Ureter (tissue), 1 donor: ENCODE results near the gene OR1C1. TPM values are rescaled to one million over a fixed set of nuclear protein-coding genes. Genes with fewer than 3 reads are reported as not detected.
"Not testable (repeated sequence)": the region's sequence is repeated elsewhere in the genome, so short reads cannot be mapped to it uniquely, and the experiment has no call there.

Experiments used
- DNase-seq: peaks from one replicate; pipeline ENCODE4 v3.0.0-alpha.2; 2020; ENCODE audit warnings: low spot score
- total RNA-seq: library from RNA; stranded (reverse); gene quantifications from one replicate; pipeline ENCODE4 v1.2.4, GENCODE V29; 2023
- donor health status: DM: yes; HTN: yes; CAD: no.

The OR1C1 gene, protein sequence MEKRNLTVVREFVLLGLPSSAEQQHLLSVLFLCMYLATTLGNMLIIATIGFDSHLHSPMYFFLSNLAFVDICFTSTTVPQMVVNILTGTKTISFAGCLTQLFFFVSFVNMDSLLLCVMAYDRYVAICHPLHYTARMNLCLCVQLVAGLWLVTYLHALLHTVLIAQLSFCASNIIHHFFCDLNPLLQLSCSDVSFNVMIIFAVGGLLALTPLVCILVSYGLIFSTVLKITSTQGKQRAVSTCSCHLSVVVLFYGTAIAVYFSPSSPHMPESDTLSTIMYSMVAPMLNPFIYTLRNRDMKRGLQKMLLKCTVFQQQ
- not detected for total RNA-seq

DNA sequence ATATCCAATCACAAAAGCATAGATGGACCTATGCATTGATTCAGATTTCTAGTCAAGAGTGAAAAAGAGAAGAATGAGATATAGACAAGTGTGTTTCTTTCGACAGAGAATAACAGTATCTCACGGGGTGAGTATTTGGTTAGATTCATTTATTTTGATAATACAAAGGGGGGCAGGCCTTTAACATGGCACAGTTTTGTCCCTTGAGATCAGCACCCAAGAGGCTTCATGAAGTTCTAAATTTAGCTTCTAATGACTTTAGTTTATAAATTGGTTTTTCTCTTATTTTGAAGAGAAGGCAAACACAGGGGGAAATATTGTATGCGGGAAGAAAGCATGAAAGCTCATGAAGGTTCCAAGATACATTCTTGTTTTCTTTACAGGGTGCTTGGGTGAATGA is at the start of gene OR1C1:
OR1C1 (minus strand) TSS at position 101 of the 400 bp plus-strand sequence. CDS start 2,150 bp downstream, outside the sequence.
- DNase-seq = no peak

DNA sequence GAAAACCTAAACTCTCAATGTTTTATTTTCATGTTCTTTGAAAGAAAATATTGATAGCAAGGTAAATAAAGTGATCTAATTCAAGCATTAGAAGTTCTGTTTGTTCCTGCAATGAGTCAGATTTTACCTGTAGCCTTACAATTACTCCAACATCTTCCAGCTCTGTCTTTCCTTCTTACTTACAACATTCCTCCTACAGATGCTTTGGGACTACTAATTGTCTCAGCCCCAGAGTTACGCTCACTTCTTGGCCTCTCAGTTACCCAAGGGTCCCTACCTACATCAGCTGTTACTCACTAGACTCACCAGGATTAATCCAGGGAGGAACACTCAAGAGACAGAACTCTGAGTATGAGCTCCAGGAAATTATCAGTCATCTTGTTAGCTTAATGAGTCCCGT is 37.2 kb upstream of the OR1C1 start:
- DNase-seq = no peak

DNA sequence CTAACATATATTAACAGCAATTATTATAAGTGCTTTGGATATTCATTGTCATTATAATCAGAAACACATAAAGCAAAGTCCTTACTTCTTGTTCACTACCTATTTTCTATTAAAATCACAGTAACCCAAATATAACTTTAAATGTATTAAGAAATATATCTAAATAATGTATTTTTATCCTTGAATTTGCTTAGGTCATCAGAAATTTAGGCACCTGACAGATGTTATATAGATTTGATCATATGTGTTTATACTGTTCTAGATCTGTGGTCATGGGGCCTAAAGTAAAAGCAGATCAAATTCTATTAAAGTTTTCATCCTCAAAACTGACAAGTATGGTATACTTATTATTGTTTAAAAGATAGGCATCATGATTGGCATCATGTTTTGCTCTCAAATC is 9.2 kb upstream of the OR1C1 start:
- no peak for DNase-seq

DNA sequence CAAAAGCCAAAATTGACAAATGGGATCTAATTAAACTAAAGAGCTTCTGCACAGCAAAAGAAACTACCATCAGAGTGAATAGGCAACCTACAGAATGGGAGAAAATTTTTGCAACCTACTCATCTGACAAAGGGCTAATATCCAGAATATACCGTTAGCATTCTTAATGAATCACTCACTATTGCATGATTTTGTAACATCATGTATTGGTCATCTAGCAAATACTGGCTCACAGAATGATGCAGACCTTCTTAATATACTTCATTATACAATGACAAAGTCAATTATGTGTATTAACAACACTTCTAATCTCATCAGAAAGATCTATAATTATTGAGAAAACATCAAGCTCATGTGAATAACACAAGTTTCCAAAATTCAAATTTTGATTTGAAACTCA is 6.0 kb downstream of the OR1C1 start:
- not testable (repeated sequence) for DNase-seq

DNA sequence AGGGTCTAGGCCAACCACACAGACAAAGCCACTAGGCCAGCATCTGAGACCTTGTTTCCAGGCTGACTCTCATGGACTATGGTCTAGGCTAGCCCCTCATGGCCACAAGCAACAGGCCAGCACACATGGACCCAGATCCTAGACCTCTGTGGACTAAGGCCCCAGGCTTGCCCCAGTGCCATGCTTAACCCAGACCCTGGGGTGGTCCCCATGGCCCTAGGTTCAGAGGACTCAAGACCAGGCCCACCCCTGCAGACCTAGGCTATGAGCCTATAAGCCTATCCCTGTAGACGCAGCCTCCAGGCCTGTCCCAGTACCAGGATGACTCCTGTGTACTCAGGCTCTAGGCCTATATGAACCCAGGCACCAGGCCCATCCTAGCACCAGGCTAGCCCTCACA is 10.5 kb downstream of the OR1C1 start:
- no peak for DNase-seq

DNA sequence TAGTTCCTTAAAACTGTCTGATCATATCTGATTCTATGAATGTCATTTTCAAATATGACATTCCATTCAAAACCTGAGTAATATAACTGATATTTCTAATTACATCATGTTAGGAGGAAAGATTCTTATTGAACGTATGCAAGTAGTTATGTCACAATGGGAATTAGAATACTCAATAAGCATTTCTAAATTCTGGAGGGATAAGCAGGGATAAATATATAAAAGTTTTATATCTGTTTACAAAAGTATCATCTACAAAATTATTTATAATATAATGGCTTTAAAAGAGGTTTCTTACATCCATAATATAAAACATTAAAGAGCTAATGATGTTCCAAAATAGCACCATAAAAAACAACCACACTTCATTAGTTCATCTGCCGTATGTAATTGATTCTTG is 12.3 kb downstream of the OR1C1 start, which contains the start of gene OR14A2:
OR14A2 (minus strand) TSS at position 101 of the 400 bp plus-strand sequence.
- DNase-seq = no peak

DNA sequence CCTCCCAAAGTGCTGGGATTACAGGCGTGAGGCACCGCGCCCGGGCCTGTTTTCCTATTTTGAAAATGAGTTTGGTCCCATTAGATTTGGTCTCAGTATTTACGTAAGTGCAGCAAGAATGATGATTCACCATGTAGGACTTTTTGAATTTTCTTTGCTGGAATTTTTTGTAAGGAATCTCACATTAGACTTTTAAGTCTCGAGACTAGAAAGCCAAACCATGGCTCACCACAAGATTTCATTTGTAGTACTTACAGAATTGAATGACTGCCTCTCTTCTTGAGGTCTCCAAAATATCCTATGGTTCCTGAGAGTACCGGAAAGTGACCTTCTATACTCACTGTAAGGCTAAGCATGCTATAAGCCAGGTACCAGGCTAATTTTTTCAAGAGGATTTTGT is 12.7 kb downstream of the OR1C1 start:
- no peak for DNase-seq

DNA sequence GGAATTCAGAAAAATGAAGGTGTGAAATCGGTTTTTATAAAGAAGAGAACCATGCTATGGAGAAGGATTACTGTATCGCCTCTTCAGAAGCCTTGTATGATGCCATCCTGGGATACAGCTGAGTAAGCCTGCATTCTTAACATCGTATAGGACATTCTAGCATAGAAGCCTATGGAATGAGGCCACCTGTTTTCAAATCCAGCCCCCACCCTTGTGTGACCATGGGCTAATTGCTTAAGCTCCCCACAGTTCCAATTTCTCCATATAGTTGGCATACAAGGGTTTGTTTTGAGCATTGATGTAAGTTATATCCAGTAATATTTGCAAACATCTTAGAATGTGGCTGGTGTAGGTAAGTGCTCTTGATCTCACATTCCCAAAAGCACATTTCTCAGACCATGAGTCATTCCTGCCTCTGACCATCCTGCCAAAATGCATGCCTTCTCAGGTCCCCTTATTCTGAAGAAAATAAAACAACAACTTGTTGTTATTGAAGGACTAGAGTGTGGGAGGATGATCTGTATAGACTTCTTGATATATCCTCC is 13.9 kb downstream of the OR1C1 start:
- no peak for DNase-seq

DNA sequence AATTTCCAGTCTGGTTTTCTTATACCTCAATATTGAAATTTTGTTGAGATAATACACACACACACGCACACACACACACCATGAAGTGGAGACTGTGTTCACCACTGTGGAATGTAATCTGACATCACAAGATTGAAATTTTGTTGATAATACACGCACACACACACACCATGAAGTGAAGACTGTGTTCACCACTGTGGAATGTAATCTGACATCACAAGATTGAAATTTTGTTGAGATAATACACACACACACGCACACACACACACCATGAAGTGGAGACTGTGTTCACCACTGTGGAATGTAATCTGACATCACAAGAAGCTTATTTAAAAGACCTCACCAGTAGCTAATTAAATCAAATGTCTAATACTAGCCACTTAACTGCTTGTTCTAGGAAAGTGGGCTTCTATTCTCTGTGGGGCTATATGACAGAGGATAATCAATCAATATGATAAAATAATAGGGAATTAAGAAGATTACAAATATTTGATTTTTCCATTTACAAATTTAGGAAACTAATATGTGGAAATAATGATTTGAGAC is 18.1 kb downstream of the OR1C1 start:
- not testable (repeated sequence) for DNase-seq

DNA sequence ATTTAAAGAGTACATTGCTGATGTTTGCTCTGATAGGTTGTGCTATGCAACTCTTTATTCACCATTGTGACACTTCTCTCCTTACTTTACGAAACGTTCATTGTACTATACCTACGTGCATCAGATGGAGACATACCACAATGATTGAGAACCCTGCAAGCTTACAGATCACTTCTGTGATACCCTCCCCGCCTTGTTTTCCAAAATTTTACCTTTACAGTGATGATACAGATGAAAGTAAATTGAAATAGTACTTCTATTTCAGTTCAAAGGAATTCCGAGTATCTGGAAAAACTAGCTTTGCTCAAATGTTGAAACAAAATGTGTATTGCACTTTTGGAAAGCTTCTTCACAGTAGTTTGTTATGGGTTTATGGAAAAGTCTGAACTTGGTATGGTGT is 18.6 kb downstream of the OR1C1 start:
- DNase-seq = no peak

DNA sequence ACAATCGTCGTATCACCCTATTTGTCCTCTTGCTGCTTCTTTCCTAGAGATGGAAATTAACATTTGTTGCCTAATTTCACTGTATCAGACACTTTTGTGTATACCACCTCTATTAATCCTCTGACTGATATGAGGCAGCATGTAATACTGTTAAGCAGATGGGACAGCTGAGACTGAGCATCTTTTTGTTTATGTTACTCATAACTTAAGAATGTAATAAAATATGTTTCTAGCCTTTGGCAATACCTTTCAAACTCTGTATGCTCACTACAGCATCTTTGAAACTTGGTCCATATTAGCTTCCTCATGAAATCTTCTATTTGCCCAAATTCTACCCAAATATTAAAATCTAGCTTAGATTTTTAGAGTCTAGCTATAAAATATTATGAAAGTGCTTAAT is 19.6 kb downstream of the OR1C1 start:
- no peak for DNase-seq

DNA sequence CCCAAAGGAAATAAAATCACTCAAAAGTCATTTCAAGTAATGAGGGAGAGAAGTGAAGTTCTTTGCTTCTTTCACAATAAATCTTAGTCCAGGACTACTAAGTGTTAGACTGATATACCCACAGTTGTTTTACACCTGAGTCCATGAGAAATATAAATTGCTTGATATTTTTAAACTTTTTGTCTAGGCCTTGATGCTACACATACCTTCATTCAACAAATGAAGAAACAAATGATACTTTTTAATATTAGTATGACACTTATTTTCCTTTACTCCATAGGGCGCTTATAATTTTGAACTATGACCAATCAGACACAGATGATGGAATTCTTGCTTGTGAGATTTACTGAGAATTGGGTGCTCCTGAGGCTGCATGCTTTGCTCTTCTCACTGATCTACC is 22.0 kb downstream of the OR1C1 start, which contains the start of gene OR14K1:
OR14K1 (plus strand) TSS at position 301 of the 400 bp plus-strand sequence; CDS start at position 301, 0 bp downstream.
- no peak for DNase-seq

DNA sequence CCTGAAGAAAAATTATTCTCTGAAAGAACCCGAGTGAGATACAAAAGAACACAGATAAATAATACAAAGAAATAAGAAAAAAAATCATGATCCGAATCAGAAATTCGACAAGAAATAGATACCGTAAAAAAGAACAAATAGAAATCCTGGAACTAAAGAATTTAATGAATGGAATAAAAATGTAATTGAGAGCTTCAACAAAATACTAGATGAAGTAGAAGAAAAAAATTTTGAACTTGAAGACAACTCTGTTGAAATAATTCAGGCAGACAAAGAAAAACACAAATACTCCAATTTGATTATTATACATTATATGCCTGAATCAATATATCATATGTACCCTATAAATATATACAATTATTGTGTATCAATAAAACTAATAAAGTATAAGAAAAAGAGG is 39.1 kb downstream of the OR1C1 start:
- no peak for DNase-seq

DNA sequence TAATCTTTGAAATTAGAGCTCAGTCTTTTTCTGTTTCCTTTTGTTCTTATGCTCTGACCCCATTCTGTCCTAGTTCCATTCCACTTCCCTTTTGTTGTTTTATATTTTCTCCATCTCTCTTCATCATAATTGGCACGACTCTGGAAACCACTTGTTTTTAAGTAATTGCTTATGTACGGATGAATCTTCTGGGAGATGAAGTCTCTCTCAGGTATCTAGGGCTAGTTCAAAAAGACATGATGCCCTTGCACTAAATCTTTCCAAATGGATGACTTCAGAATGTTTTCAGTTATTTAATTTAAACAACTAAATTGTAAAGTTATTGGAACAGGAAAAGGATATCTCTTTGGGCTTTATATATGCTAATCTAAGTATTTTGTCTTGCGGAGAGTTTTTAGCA is 43.8 kb downstream of the OR1C1 start, which contains the start of gene OR6F1:
OR6F1 (minus strand) TSS at position 101 of the 400 bp plus-strand sequence. CDS start 3,891 bp downstream, outside the sequence.
- no peak for DNase-seq

DNA sequence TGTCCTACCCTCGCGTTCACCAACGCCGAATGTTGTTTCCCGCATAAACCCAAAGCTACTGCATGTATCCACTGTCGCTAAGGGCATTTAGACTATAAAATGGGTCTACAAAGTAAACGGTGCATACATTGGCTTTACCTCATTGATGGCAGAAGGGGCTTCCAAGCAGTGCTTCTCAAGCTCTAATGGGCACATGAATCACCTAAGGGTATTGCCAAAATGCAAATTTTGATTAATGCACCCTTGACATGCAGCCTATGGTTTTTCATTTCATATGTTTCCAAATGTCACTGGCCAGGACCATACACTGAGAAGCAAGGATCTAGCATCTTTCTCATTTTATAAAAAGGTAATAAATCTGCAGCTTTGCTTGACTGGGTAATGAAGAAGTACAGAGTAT is 46.6 kb downstream of the OR1C1 start:
- no peak for DNase-seq

DNA sequence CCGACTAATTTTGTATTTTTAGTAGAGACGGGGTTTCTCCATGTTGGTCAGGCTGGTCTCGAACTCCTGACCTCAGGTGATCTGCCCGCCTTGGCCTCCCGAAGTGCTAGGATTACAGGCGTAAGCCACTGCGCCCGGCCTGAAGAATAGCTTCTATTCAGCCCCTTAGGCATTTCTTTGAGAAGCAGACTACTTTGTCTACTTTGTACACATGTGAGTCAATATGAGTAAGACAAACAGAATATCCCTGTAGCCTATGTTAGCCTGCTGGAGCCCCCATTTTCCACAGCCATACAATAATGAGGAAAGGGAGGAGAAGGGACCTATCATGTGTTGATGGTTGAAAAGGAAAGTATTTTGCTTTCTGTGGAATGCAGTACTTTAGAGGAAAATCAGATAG is 49.7 kb downstream of the OR1C1 start:
- DNase-seq = not testable (repeated sequence)

Other genes with a start within 250 kb of the OR1C1 start
- 0.08 TPM for gene OR2C3, start 224.1 kb downstream of the OR1C1 start, total RNA-seq
- 0.91 TPM for gene GCSAML, start 211.4 kb downstream of the OR1C1 start, total RNA-seq
- not detected for gene OR2G2, start 172.2 kb downstream of the OR1C1 start, total RNA-seq
- not detected for gene OR2G3, start 155.0 kb downstream of the OR1C1 start, total RNA-seq
- gene OR13G1, start 80.8 kb downstream of the OR1C1 start, total RNA-seq = not detected
- not detected for gene OR6F1, start 43.9 kb downstream of the OR1C1 start, total RNA-seq
- not detected for gene OR14K1, start 21.9 kb downstream of the OR1C1 start, total RNA-seq
- gene OR14A2, start 12.4 kb downstream of the OR1C1 start, total RNA-seq = not detected
- gene OR14A16, start 63.6 kb upstream of the OR1C1 start, total RNA-seq = not detected
- gene OR11L1, start 81.3 kb upstream of the OR1C1 start, total RNA-seq = not detected
- 0.42 TPM for gene TRIM58, start 96.6 kb upstream of the OR1C1 start, total RNA-seq
- not detected for gene OR2W3, start 135.0 kb upstream of the OR1C1 start, total RNA-seq
- not detected for gene OR2T8, start 159.7 kb upstream of the OR1C1 start, total RNA-seq
- gene OR2AJ1, start 164.3 kb upstream of the OR1C1 start, total RNA-seq = not detected
- not detected for gene OR2L8, start 188.3 kb upstream of the OR1C1 start, total RNA-seq
- gene OR2AK2, start 204.7 kb upstream of the OR1C1 start, total RNA-seq = not detected